ENCODE data around the gene SPO11.

SPO11 gene

DNA sequence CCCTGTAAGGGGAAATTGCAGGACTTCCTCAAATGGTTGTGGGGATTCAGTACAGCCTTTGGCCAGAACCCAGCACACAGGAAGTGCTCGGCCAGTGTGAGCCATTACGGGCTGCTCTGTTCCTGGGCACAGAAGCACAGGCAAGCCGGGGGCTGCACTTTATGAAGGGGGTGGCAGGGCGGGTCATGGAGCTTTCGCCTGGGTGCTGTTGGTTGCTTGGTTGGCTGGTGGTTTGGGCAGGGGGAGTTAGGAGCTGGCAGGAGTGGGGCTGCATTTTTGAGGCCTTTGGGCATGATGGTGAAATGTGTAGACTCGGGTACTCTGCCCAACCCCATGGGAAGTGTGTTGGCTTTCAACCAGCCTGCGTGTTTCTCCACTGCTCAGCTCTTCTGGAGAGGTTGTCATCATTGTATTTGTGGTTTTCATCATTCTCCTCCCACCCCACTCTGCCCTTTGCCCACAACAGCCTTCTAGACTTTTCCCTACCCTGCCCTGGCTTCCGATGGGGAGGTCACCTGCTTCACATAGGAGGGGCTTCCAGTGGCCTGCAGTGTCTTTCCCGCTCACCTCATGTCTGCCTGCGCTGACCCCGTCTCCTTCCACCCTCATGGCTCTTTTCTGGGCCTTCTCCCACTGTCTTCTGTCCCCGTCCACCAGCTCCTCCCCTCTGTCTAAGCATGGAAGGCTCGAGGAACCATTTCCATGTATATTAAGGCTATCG lies 45.5 kb downstream of the SPO11 start:
- no peak for TF ChIP-seq CTCF (IDR thresholded peaks at IDR 0.05)

DNA sequence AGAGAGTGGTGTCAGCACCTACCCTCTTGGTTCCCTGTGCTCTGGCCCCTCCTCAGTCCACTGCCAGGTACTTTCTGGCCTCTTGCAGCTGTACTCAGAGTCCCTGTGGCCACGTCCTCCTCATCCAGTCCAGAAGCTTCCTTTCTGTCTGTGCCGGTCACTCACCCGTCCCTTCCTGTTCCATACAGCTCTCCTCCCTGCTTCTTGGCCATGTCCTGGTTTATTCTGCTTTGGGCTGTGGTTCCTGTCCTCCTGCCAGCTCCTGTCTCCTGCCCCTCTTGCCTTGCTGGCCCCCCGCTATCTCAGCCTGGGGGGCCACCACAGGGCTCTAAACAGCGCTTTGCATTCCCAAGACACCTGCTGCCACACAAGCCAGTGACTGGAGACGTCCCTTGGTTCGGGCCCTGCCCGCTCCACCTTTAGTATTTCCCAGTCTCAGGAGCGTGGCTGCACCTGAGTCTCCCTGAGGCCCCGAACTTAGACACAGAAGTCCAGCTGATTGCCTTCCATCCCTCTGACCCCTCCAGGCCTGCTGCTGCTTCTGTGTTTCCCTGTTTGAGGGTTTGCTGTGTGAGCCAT lies 46.1 kb downstream of the SPO11 start:
- no peak for TF ChIP-seq CTCF (IDR thresholded peaks at IDR 0.05)

DNA sequence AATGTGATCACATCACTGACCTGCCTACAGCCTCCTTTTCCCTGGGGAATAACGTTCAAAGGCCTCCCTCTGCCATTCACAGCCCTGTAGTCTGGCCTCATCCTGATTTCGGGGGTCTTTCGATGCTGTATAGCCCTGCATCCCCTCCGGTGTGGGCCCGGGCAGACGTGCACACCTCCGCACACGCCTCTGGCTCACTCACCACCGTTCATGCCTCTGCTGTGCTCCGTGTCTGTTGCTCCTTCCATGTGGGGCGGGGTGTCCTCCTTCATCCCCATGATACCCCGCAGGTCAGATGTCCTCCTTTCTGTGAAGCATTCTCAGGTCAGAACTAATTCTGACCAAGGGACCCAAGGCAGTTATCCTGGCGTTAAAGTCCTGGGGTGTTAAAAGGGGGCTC lies 47.7 kb downstream of the SPO11 start:
- no peak for TF ChIP-seq CTCF (IDR thresholded peaks at IDR 0.05)

- TF ChIP-seq CTCF (IDR thresholded peaks at IDR 0.05): no peak
These were observed 48.5 kb downstream of the SPO11 start for GRCh38 chr20:57378107-57378506.

GRCh38 chr20:57378646-57379262 lies 49.2 kb downstream of the SPO11 start:
- TF ChIP-seq CTCF (IDR thresholded peaks at IDR 0.05): no peak

DNA sequence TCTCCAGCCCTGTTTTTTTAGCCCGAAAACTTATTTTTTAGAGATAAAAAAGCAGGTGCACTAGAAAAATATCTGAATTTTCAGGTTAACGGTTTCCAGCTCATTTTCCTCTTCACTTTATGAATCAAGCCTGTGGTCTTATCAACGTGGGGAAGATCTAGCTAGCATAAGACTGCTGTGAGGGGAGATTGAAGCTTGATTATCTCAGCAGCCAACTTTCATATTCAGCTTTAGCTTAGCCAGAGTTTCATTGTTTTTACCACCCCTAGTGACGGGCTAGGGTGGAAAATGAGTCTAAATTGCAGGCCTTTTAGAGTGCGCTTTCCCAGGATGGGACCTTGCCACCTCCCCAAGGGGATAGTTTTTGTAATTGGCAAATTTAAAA lies 49.7 kb downstream of the SPO11 start:
- no peak for TF ChIP-seq CTCF (IDR thresholded peaks at IDR 0.05)

- TF ChIP-seq CTCF (IDR thresholded peaks at IDR 0.05): no peak
These were observed 50.6 kb downstream of the SPO11 start for GRCh38 chr20:57380081-57380750.

Data from LNCAP (cell line).